Progenitor cell of endocrine pancreas (in vitro differentiated cells): ENCODE data around the gene PRSS8. TPM values are rescaled to one million over a fixed set of nuclear protein-coding genes. Genes with fewer than 3 reads are reported as not detected.
A peak's percentile ranks its signal among the peaks of the same experiment; 100 is the strongest.
"Not testable (repeated sequence)": the region's sequence is repeated elsewhere in the genome, so short reads cannot be mapped to it uniquely, and the experiment has no call there.

ENCODE experiments used
- DNase-seq: peaks from one replicate; pipeline ENCODE4 v3.0.0; 2021; ENCODE audit warnings: low spot score; ENCODE audit not compliant: unreplicated experiment
- H3K27ac Mint-ChIP-seq: 2 replicates; pipeline ENCODE4 v1.8.0; 2021; ENCODE audit warnings: mild to moderate bottlenecking, moderate library complexity, mixed read lengths
- H3K27me3 Mint-ChIP-seq: 2 replicates; pipeline ENCODE4 v1.8.0; 2021; ENCODE audit warnings: mixed read lengths
- H3K36me3 Mint-ChIP-seq: 2 replicates; pipeline ENCODE4 v1.8.0; 2022; ENCODE audit warnings: mixed read lengths; ENCODE audit not compliant: insufficient read depth
- H3K4me1 Mint-ChIP-seq: 2 replicates; pipeline ENCODE4 v1.8.0; 2021; ENCODE audit warnings: low read depth, mixed read lengths
- H3K4me3 Mint-ChIP-seq: 2 replicates; pipeline ENCODE4 v1.8.0; 2021; ENCODE audit warnings: low read depth, mild to moderate bottlenecking, moderate library complexity, mixed read lengths
- H3K9me3 Mint-ChIP-seq: 2 replicates; pipeline ENCODE4 v1.8.0; 2021; ENCODE audit warnings: low read depth, mixed read lengths
- total RNA-seq: library from RNA; stranded (reverse); gene quantifications from 2 replicates; pipeline ENCODE4 v1.2.1, GENCODE V29; 2021
- TF ChIP-seq, protein P1 (sequence below): fragments of 200-600 bp; sonication (generic); IDR thresholded peaks from one replicate; pipeline ENCODE4 v1.5.0; 2021; ENCODE audit warnings: antibody characterized with exemption, mild to moderate bottlenecking; ENCODE audit not compliant: unreplicated experiment

Gene PRSS8
- total RNA-seq, 1 donor from 2014 or later = 111 TPM

DNA sequence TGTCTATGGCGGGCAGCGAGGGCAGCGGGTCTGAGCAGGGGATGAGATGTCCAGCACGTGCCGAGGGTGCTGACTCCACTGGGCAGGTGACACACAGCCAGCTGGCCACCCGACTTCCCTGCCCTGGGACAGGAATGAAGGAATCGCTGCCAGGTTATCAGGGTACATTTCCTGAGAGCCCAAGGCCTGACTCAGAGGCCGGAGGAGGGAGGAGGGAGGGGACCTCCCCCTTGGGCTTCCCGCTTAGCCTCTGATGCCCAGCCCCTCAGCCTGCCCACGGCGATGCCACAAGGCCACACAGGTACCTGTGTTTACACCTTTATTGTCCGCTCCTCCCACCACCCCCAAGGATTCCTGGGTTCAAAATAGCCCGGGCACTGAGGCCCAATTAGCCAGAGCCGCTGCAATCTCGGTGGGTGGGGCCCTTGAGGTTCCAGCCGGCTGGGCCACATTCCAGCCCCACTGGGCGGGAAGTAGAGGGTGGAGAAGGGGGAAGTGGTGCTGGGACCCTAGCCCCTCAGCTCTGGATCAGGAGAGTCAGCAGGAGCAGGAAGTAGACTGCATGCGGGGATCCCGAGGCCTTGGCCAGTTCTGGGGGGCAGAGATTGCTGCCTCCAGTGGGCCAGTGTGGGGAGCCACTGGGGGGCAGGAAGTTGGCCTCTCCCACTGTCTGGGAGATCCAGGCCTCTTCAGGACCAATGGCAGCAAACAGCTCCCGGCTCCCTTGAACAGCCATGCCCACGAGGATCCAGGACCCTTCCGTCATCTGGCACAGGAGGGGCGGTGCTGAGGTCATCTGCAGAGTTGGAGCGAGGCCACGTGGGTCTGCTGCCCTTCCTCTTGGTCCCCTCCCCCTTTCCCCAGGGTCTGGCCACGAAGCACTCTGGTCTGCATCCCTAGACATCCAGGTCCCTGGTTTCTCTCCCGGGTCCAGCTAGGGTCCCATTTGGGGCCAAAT lies 3.4 kb upstream of the PRSS8 start:
- H3K9me3 Mint-ChIP-seq = no peaks in the 10 kb centered on the region
- DNase-seq = no peak
- peaks cover 31% of the 10 kb centered on the region for H3K4me1 Mint-ChIP-seq
- peaks cover under 1% of the 10 kb centered on the region for H3K36me3 Mint-ChIP-seq
- H3K27ac Mint-ChIP-seq = peak overlapping the region; percentile 87
- H3K27me3 Mint-ChIP-seq = peaks cover 5% of the 10 kb centered on the region
- TF ChIP-seq, protein P1, sequence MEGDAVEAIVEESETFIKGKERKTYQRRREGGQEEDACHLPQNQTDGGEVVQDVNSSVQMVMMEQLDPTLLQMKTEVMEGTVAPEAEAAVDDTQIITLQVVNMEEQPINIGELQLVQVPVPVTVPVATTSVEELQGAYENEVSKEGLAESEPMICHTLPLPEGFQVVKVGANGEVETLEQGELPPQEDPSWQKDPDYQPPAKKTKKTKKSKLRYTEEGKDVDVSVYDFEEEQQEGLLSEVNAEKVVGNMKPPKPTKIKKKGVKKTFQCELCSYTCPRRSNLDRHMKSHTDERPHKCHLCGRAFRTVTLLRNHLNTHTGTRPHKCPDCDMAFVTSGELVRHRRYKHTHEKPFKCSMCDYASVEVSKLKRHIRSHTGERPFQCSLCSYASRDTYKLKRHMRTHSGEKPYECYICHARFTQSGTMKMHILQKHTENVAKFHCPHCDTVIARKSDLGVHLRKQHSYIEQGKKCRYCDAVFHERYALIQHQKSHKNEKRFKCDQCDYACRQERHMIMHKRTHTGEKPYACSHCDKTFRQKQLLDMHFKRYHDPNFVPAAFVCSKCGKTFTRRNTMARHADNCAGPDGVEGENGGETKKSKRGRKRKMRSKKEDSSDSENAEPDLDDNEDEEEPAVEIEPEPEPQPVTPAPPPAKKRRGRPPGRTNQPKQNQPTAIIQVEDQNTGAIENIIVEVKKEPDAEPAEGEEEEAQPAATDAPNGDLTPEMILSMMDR = no peak
- H3K4me3 Mint-ChIP-seq = no peak overlapping the region

DNA sequence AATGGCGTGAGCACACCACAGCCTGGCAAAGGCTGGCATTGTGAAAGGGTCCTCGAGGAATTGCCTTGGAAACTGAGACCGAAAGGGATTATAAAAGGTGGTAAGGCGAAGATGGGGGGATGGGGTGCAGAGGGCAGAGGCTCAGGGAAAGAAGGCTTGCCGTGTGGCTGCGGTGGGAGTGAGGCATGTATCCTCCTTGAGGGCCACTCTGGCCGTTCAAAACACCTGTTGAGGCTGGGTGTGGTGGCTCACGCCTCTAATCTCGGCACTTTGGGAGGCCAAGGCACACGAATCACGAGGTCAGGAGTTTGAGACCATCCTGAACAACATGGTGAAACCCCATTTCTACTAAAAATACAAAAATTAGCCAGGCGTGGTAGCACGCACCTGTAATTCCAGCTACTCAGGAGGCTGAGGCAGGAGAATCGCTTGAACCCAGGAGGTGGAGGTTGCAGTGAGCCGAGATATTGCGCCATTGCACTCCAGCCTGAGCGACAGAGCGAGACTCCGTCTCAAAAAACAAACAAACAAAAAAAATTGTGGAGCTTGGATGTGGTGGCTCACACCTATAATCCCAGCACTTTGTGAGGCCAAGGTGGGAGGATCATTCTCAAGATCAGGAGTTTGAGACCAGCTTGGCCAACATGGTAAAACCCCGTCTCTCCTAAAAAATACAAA lies 1.4 kb upstream of the PRSS8 start:
- H3K4me3 Mint-ChIP-seq, DNase-seq, H3K9me3 Mint-ChIP-seq, H3K27ac Mint-ChIP-seq, H3K27me3 Mint-ChIP-seq, H3K36me3 Mint-ChIP-seq: not testable (repeated sequence)
- peaks cover 42% of the 10 kb centered on the region for H3K4me1 Mint-ChIP-seq

DNA sequence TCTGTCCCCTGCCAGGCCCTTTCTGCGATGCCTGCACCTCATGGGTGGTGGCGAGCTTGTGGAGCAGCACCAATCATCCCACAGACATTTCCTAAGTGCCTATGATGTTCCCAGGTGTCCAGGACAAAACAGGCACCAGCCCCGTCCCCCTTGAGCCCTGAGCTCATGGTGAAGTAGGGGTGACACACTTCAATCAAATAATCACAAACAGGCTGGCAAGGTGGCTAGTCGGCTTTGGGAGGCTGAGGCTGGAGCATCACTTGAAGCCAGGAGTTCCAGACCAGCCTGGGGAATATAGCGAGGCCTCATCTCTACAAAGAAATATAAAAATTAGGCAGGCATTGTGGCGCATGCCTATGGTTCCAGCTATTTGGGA lies 748 bp upstream of the PRSS8 start:
- Mint-ChIP-seq H3K36me3 (peaks cover 9% of the 10 kb centered on the region), H3K4me1 (peaks cover 42% of the 10 kb centered on the region), H3K9me3 (no peaks in the 10 kb centered on the region), H3K4me3 (peak overlapping the region; percentile 91), H3K27ac (peak overlapping the region; percentile 10), H3K27me3 (no peaks in the 10 kb centered on the region)
- no peak for DNase-seq
- TF ChIP-seq, protein P1 = no peak

DNA sequence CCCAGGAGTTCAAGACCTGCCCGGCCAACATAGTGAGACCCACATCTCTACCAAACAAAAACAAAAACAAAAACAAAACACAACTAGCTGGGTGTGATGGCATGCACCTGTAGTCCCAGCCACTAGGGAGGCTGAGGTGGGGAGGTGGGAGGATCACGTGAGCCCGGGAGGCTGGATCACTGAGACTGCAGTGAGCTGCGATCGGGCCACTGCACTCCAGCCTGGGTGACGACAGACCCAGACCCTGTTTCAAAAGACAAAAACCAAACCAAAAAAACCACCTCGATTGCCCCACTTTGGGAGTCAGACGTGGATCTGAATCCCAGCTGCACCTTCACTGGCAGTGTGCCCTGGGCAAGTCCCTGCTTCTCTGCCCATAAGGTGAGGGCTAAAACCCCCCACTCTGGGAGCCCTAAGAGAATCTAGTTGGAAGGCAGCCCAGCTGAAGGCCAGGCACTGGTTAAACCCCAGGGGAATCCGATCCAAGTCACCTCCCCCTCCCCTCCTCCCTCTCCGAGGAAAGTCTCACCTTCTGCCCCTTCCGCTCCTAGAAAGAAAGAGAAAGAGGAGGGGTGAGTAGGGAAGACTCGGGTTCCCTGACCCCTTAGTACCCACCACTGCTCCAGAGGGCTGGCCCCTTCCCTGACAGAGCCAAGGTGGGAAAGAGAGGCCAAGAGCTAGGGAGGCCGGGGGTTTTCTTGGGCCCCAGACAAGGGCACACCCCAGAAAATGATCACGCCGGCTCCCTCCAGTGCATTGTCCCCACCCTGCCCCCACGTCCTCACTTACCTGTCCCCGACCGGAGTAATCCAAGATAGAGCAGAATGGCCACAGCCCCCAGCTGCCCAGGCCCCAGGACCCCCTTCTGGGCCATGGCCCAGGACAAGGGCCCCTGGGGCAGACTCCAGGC lies 647 bp downstream of the PRSS8 start:
- Mint-ChIP-seq H3K36me3 (peaks cover 14% of the 10 kb centered on the region), H3K4me1 (peaks cover 49% of the 10 kb centered on the region)
- DNase-seq = no peak

DNA sequence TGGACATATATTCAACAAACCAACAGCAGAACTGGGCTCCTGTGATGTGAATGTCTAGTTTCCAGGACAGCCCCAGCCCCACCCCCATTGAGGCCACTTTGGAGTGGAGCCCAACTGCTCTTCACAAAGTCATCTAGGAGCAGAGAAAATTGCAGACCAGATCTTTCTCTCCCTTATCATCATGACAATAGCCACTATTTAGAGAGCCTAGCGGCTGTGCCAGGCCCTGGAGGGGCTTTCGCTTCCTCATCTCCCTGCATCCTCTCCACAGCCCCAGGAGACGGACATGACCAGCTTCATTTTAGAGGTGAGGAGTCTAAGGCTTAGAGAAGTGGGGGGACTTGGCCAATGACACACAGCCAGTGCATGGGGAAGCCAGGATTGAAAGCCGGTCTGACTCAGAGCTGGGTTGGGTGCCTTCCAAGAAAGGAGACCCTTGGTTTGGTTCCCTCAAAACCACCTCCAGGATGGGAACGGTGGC lies 1.4 kb downstream of the PRSS8 start:
- H3K4me1 Mint-ChIP-seq = peaks cover 49% of the 10 kb centered on the region
- H3K27me3 Mint-ChIP-seq = no peaks in the 10 kb centered on the region
- no peaks in the 10 kb centered on the region for H3K9me3 Mint-ChIP-seq
- peaks cover 14% of the 10 kb centered on the region for H3K36me3 Mint-ChIP-seq
- peak overlapping the region; percentile 91 for H3K4me3 Mint-ChIP-seq
- TF ChIP-seq, protein P1 = no peak
- no peak for DNase-seq
- peak overlapping the region; percentile 98 for H3K27ac Mint-ChIP-seq

More for the DNA sequence above, 647 bp downstream of the PRSS8 start:
- Mint-ChIP-seq H3K27me3 (no peaks in the 10 kb centered on the region), H3K4me3 (peak overlapping the region; percentile 91), H3K9me3 (no peaks in the 10 kb centered on the region), H3K27ac (peak overlapping the region; percentile 98)
- TF ChIP-seq, protein P1 = peak; percentile 43
